Cerebellar cortex (tissue), 1 donor: Measurements from ENCODE around the gene AANAT.
"Not testable (repeated sequence)": the region's sequence is repeated elsewhere in the genome, so short reads cannot be mapped to it uniquely, and the experiment has no call there.

ENCODE experiments used
- DNase-seq: peaks from one replicate; pipeline ENCODE4 v3.0.0-alpha.2; 2015; ENCODE audit warnings: low spot score

AANAT gene

GRCh38 chr17:76506408-76507345, 39.3 kb downstream of the AANAT start:
- DNase-seq = peak; percentile 77

GRCh38 chr17:76508472-76509063, 41.2 kb downstream of the AANAT start:
- DNase-seq = not testable (repeated sequence)

DNA sequence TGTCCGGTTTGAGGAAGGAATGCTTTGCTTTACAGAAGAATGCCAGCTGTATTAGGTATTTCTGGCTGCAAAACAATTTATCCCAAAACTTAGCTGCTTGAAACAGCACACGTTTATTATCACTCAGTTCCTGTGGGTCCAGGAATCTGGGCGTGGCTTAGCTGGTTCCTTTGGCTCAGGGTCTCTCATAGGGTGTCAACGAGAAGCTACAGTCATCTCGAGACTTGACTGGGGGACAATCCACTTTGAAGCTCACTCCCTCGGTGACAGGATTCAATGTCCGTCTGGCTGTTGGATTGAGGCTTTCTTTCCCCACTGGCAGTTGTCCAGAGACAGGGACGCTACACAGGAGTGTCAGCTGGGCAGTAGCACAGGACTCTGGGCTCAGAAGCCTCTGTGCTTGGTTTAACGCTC, 43.4 kb downstream of the AANAT start:
- DNase-seq = no peak

GRCh38 chr17:76511668-76512365, 44.4 kb downstream of the AANAT start:
- no peak for DNase-seq

GRCh38 chr17:76512366-76513305, 45.2 kb downstream of the AANAT start:
- no peak for DNase-seq

- DNase-seq = no peak
Measured at GRCh38 chr17:76513306-76513692, 45.9 kb downstream of the AANAT start.

DNA sequence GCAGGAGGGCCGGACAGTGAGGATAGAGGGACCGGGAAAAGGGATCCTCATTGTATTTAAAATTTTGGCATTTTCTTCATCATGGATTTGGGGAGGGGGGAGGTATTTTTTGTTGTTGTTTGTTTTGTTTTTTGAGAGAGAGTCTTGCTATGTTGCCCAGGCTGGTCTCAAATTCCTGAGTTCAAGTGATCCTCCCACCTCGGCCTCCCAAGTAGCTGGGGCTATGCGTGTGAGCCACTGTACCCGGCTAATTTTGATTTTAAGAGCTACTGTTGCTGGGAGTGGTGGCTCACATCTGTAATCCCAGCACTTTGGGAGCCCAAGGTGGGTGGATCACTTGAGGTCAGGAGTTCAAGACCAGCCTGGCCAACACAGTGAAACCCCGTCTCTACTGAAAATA, 47.0 kb downstream of the AANAT start:
- DNase-seq = not testable (repeated sequence)

DNA sequence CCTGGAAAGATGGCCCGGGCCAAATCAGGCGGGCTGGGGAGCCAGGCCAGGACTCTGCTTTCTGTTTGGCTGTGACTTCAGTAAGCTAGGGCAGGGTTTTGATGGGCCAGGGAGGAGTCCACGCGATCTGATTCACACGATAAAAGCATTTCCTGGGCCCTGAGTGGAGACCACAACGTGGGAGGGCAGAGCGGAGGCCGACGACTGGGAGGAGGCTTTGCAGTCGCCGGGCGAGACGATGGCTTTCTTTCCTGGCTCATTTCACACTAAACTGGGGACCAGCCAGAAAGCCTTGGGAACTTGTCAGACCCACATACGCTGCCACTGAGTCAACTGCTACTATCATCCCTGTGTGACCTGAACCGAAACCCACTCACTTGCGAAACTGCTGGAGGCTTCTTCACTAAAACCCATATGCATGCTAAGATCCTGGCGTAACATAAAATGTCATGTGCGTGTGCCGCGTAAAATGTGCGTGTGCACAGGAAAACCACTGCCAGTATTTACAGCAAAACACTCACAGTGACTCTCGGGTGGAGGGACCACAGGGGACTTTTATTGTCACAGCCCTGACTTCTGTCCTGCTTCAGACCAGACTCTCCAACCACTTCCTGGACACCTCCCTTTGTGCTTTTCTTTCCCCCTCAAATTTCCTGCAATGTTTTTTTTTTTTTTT, 48.0 kb downstream of the AANAT start:
- DNase-seq = no peak

DNA sequence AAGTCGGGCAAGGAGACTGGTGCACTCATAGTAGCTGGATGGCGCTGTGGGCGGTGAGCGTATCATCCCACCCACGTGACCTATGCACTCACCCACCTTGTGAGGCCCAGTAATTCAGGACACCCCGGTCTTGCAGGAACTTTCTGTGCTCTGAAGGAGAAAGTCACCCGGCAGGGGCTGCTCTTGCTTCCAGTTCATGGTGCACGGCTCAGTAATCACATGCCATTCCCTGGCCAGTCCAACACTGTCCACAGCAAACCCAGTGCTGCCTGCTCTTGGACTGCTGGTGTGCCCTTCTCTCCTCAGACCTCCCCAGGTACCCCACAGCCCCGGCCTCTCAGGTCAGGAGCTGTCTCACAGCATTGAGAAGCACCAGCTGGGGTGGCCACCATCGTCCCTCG, 50.2 kb downstream of the AANAT start:
- no peak for DNase-seq

GRCh38 chr17:76519048-76519966, 51.9 kb downstream of the AANAT start:
- DNase-seq = no peak
